Lower leg skin (tissue), 3 donors: Measurements from ENCODE around the gene ICA1.

Experiments
- CTCF ChIP-seq, 3 donors: fragments of 450-650 bp; IDR thresholded peaks; one replicate each; pipeline ENCODE4 v1.5.1; 2016; ENCODE audit warnings: antibody characterized with exemption in 3 of 3, mild to moderate bottlenecking in 3 of 3, moderate library complexity in 2 of 3
- POLR2A ChIP-seq, 2 donors: fragments of 450-650 bp; IDR thresholded peaks; one replicate each; pipeline ENCODE4 v1.6.1; 2016 to 2017; ENCODE audit warnings: antibody characterized with exemption in 2 of 2, mild to moderate bottlenecking in 1 of 2, moderate library complexity in 1 of 2

DNA sequence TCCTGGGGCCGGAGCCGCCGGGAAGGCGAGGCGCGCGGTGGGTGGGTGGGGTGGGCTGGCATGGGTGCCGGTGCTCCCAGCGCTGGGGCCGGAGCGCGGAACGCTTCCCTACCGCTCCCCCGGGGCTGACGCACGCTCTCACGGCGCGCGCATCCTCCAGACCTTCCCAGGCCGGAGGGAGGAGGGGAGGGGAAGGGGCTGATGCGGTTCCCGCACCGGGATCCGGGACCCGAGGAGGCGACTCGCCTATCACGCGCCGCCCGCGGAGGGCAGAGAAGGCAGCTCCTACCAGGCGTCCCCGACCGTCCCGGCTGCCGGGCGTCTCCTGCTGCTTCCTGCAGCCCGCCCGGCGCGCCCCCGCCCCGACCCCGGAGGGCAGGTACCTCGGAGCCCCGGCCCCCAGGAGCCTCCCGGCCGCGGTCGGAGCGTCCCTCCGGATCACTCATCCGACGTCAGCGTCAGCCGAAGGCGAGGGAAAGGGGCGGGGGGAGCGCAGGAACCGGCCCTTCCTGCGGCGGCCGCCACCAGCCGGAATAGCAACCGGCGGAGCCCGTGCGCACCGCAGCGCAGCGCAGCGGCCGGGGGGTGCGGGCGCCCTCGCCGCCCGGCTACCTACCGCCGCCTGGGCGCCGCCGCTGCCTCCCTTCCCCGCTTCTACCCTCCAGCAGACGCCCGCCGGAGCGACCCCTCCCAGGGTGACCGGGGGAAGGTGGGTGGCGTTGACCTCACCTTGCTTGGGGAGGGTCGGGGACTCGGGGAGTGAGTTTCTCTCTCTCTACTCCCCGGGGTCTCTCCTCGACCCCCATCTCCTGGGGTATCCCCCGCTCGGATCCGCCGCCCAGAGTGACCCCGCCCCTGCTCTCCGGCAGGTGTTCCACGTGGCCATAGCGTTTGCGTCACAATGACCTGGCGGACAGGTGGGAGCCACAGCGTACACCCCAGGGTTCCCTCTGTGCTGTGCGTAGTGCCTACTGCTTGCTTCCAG, at the start of gene ICA1:
- TF ChIP-seq CTCF (IDR thresholded peaks at IDR 0.05) (no peak), POLR2A (IDR thresholded peaks at IDR 0.05) (no peak)
